OCI-LY3 (cell line): ENCODE results near the gene INPP5A.
"Not testable (repeated sequence)": the region's sequence is repeated elsewhere in the genome, so short reads cannot be mapped to it uniquely, and the experiment has no call there.

Experiments used
- H2AFZ ChIP-seq: fragments of 200-600, 300-600 bp; shearing (Covaris generic); 2 replicates; pipeline ENCODE4 v1.6.0; 2014; ENCODE audit warnings: antibody characterized with exemption, low read depth, low read length
- H3K27ac ChIP-seq: fragments of 200-600, 300-600 bp; sonication (generic); 2 replicates; pipeline ENCODE4 v1.5.1; 2014; ENCODE audit warnings: mild to moderate bottlenecking, low read length, moderate library complexity, mixed read lengths
- H3K27me3 ChIP-seq: fragments of 200-600, 300-600 bp; sonication (generic); 2 replicates; pipeline ENCODE4 v1.6.1; 2014; ENCODE audit warnings: low read depth, low read length, mixed read lengths
- H3K36me3 ChIP-seq: fragments of 200-600, 300-600 bp; sonication (generic); replicated peaks from 2 replicates; pipeline ENCODE3; 2014; ENCODE audit warnings: low read depth, low read length, mixed read lengths
- H3K4me1 ChIP-seq: fragments of 300-600, 200-600 bp; sonication (generic); 2 replicates; pipeline ENCODE4 v1.6.1; 2014; ENCODE audit warnings: low read length, mixed read lengths
- H3K4me2 ChIP-seq: fragments of 200-600, 300-600 bp; sonication (generic); 2 replicates; pipeline ENCODE4 v1.6.1; 2014; ENCODE audit warnings: low read length, mixed read lengths
- H3K4me3 ChIP-seq: fragments of 300-600, 200-600 bp; sonication (generic); 2 replicates; pipeline ENCODE4 v1.5.1; 2014; ENCODE audit warnings: antibody characterized with exemption, mild to moderate bottlenecking, low read length, moderate library complexity
- H3K79me2 ChIP-seq: fragments of 300-600, 200-600 bp; shearing (Covaris generic); 2 replicates; pipeline ENCODE4 v1.6.1; 2014; ENCODE audit warnings: mild to moderate bottlenecking, low read length, mixed read lengths
- H3K9ac ChIP-seq: fragments of 300-600, 200-600 bp; shearing (Covaris generic); 2 replicates; pipeline ENCODE4 v1.6.0; 2014; ENCODE audit warnings: mild to moderate bottlenecking, low read length, moderate library complexity
- H3K9me3 ChIP-seq: fragments of 200-600, 300-600 bp; shearing (Covaris generic); 2 replicates; pipeline ENCODE4 v1.6.1; 2014; ENCODE audit warnings: low read length, mixed read lengths; ENCODE audit not compliant: insufficient read depth
- H4K20me1 ChIP-seq: fragments of 200-600, 300-600 bp; sonication (generic); 2 replicates; pipeline ENCODE4 v1.6.1; 2016; ENCODE audit warnings: low read length, mixed read lengths; ENCODE audit not compliant: insufficient read depth
- CTCF ChIP-seq: fragments of 200-600, 300-600 bp; sonication (generic); IDR thresholded peaks from 2 replicates; pipeline ENCODE4 v1.5.1; 2014; ENCODE audit warnings: antibody characterized with exemption, low read length, low read depth
- EZH2phosphoT487 ChIP-seq: fragments of 200-600 bp; shearing (Covaris generic); IDR thresholded peaks from 2 replicates; pipeline ENCODE4 v1.6.1; 2018; ENCODE audit warnings: antibody characterized with exemption, mixed run types, low read depth

The INPP5A gene

GRCh38 chr10:132793871-132794849, 256.6 kb downstream of the INPP5A start:
- Histone ChIP-seq H3K27ac (no peak overlapping the region), H3K4me1 (no peaks in the 10 kb centered on the region), H3K79me2 (no peaks in the 10 kb centered on the region), H4K20me1 (no peaks in the 10 kb centered on the region), H2AFZ (no peak overlapping the region), H3K27me3 (no peaks in the 10 kb centered on the region), H3K4me3 (no peak overlapping the region), H3K4me2 (no peak overlapping the region), H3K9me3 (no peaks in the 10 kb centered on the region), H3K36me3 (no peaks in the 10 kb centered on the region), H3K9ac (no peak overlapping the region)
- TF ChIP-seq CTCF (no peak), EZH2phosphoT487 (no peak)

DNA sequence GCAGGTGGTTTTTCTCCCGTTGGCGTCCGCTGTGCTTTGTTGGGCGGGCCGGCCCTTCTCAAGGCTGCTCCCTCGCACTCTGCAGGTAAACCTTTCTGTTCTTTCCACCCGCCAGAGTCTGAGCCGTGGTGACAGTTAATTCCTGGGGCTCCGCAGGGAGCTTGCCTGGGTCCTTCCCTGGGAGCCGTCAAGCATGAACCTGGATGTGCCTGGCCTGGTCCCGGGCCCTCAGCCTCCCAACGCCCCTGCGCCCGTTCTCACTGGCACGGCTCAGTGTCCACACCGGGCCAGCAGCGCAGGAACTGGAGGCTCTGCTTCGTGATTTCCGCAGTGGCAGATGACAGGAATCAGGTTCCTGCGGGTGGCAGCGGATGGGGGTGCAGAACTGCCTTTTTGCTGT, 259.3 kb downstream of the INPP5A start:
- Histone ChIP-seq H3K79me2 (no peaks in the 10 kb centered on the region), H4K20me1 (no peaks in the 10 kb centered on the region), H3K4me3 (no peak overlapping the region), H3K9ac (no peak overlapping the region), H3K4me1 (no peaks in the 10 kb centered on the region), H2AFZ (no peak overlapping the region), H3K27ac (no peak overlapping the region), H3K9me3 (no peaks in the 10 kb centered on the region), H3K4me2 (no peak overlapping the region), H3K27me3 (no peaks in the 10 kb centered on the region), H3K36me3 (no peaks in the 10 kb centered on the region)
- TF ChIP-seq EZH2phosphoT487 (no peak), CTCF (no peak)

- H3K4me2 ChIP-seq, H3K4me3 ChIP-seq, H3K27me3 ChIP-seq, H3K79me2 ChIP-seq, H3K4me1 ChIP-seq, H3K9me3 ChIP-seq, H3K36me3 ChIP-seq, H4K20me1 ChIP-seq, H3K9ac ChIP-seq, H3K27ac ChIP-seq, H2AFZ ChIP-seq: not testable (repeated sequence)
Observed at GRCh38 chr10:132797986-132798385, 260.4 kb downstream of the INPP5A start.

DNA sequence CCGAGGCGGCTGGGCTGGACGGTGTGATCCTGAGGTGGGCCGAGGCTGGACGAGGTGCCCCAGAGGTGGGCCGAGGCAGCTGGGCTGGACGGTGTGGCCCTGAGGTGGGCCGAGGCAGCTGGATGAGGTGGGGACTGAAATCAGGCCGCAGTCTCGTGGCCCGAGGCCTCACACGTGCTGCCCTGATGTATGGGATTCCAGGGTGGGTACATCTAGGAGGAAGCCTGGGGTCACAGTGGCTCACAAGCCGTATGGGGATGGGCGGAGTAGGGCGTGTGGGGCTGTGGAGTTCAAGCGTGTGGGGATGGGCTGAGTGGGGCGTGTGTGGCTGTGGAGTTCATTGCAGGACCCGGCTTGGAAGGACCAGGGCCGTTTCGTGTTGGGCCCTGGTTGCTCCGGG, 260.8 kb downstream of the INPP5A start:
- no peaks in the 10 kb centered on the region for H3K36me3 ChIP-seq
- no peak overlapping the region for H3K4me3 ChIP-seq
- H3K27ac ChIP-seq = no peak overlapping the region
- H2AFZ ChIP-seq = no peak overlapping the region
- no peaks in the 10 kb centered on the region for H4K20me1 ChIP-seq
- H3K79me2 ChIP-seq = no peaks in the 10 kb centered on the region
- no peak overlapping the region for H3K9ac ChIP-seq
- H3K9me3 ChIP-seq = no peaks in the 10 kb centered on the region
- TF ChIP-seq CTCF (no peak), EZH2phosphoT487 (no peak)
- no peaks in the 10 kb centered on the region for H3K27me3 ChIP-seq
- H3K4me1 ChIP-seq = no peaks in the 10 kb centered on the region
- no peak overlapping the region for H3K4me2 ChIP-seq
